Stimulated activated CD4-positive, alpha-beta T cell treated with anti-CD3 and anti-CD28 coated beads, Interleukin-1b, Interleukin-23, amount 100 ng/mL, for 1 hour (primary cell): ENCODE measurements around the gene GALNT11.
"Not testable (repeated sequence)": the region's sequence is repeated elsewhere in the genome, so short reads cannot be mapped to it uniquely, and the experiment has no call there.

Source experiments
- DNase-seq, 2 donors: peaks; one replicate each; pipeline ENCODE4 v3.0.0-alpha.2; 2020; ENCODE audit warnings: low read depth in 2 of 2

The GALNT11 gene

GRCh38 chr7:152027491-152028365 lies 2.3 kb downstream of the GALNT11 start:
- DNase-seq, result not testable (repeated sequence)

GRCh38 chr7:152030059-152030458 lies 4.6 kb downstream of the GALNT11 start:
- not testable (repeated sequence) for DNase-seq

- not testable (repeated sequence) for DNase-seq
These were observed 5.2 kb downstream of the GALNT11 start for GRCh38 chr7:152030639-152031038.

- DNase-seq, result no peak
These were observed 10.3 kb downstream of the GALNT11 start for GRCh38 chr7:152035817-152036216.

GRCh38 chr7:152038410-152038809 lies 12.9 kb downstream of the GALNT11 start:
- DNase-seq, result not testable (repeated sequence)

- DNase-seq, result not testable (repeated sequence)
These were observed 17.6 kb downstream of the GALNT11 start for GRCh38 chr7:152043086-152043485.

- not testable (repeated sequence) for DNase-seq
These were observed 19.4 kb downstream of the GALNT11 start for GRCh38 chr7:152044909-152045308.

- DNase-seq, result no peak
These were observed 21.1 kb downstream of the GALNT11 start for GRCh38 chr7:152046531-152046930.

GRCh38 chr7:152048051-152048450 lies 22.6 kb downstream of the GALNT11 start:
- no peak for DNase-seq

GRCh38 chr7:152050547-152050971 lies 25.1 kb downstream of the GALNT11 start:
- no peak for DNase-seq

- DNase-seq, result no peak
These were observed 26.5 kb downstream of the GALNT11 start for GRCh38 chr7:152051968-152052367.

- DNase-seq, result no peak
These were observed 27.3 kb downstream of the GALNT11 start for GRCh38 chr7:152052771-152053170.

- DNase-seq, result no peak
These were observed 29.1 kb downstream of the GALNT11 start for GRCh38 chr7:152054367-152055230.

- no peak for DNase-seq
These were observed 31.3 kb downstream of the GALNT11 start for GRCh38 chr7:152056621-152057274.

GRCh38 chr7:152059311-152059710 lies 33.8 kb downstream of the GALNT11 start:
- DNase-seq, result no peak

GRCh38 chr7:152061086-152061485 lies 35.6 kb downstream of the GALNT11 start:
- not testable (repeated sequence) for DNase-seq

- DNase-seq, result not testable (repeated sequence)
These were observed 37.7 kb downstream of the GALNT11 start for GRCh38 chr7:152063192-152063591.

- DNase-seq, result not testable (repeated sequence)
These were observed 38.3 kb downstream of the GALNT11 start for GRCh38 chr7:152063821-152064220.

GRCh38 chr7:152065800-152066344 lies 40.4 kb downstream of the GALNT11 start:
- not testable (repeated sequence) for DNase-seq

- DNase-seq, result no peak
These were observed 46.9 kb downstream of the GALNT11 start for GRCh38 chr7:152072421-152072820.

GRCh38 chr7:152073352-152073751 lies 47.9 kb downstream of the GALNT11 start:
- DNase-seq, result no peak

- no peak for DNase-seq
These were observed 49.2 kb downstream of the GALNT11 start for GRCh38 chr7:152074673-152075072.
